Hematopoietic multipotent progenitor cell treated with erythropoietin and hydrocortisone succinate and interleukin-3 and kit ligand, for 15 days (in vitro differentiated cells): ENCODE data around the gene SRSF2.
A peak's percentile ranks its signal among the peaks of the same experiment; 100 is the strongest.
"Not testable (repeated sequence)": the region's sequence is repeated elsewhere in the genome, so short reads cannot be mapped to it uniquely, and the experiment has no call there.

ENCODE experiments used
- DNase-seq: peaks from one replicate; pipeline ENCODE4 v3.0.0-alpha.2; 2015; ENCODE audit warnings: low spot score

Gene SRSF2

DNA sequence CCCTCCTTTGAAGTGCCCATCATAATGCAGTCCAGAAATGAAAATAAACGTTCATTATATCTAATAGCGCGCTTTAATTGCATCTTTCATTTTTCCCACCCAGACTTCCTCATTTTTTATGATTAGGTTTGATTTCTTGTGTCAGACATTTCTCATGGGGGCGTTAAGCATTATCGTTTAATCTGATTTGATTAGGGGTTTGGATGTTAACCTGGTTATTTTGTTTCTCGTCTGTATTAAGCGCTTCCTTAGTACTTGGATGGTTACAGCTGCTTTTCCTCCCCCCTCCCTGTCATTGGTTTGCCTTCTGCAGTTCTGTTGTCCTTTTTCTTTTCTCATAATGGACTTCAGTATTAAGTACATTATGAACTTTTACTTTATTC, 1.3 kb upstream of the SRSF2 start:
- DNase-seq, result no peak

DNA sequence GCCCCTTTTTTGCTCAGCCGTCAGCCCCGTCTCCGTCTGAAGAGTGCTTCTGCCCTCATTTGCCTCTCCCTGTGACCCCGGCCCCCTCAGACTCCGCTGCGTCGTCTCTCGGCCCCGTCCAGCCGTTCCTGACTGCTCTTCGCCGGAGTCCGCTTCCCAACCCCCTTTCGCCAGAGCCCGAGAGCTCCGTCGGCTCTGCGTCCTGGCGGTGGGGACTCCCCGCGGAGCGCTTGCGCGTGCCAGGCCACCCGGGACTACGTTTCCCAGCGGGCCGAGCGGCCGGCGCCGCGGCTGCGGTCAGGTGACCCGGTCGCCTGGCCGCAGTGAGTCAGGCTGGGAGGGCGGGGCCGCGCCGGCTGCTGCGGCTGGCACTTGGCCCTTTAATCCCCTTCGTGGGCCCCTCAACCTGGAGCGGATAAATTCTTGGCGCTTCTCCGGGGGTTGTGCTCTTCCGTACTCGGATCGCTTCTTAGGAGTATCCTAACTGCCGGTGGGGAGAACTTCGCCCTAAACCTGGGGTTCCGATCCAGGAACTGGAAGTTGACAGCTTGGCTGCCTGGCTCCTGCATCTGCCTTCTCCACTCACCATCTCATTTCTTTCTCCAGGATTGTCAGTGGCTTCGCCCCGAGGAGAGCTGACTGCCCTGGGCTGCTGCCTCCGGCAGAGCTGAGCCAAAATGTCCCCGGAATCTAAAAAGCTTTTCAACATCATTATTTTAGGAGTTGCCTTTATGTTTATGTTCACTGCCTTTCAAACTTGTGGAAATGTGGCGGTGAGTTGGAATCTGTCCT, 741 bp upstream of the SRSF2 start, which contains the start of gene MFSD11:
MFSD11 (plus strand) TSS at position 444 of the 792 bp plus-strand sequence; CDS start at position 678, 234 bp downstream.
- DNase-seq, result peak; percentile 93

DNA sequence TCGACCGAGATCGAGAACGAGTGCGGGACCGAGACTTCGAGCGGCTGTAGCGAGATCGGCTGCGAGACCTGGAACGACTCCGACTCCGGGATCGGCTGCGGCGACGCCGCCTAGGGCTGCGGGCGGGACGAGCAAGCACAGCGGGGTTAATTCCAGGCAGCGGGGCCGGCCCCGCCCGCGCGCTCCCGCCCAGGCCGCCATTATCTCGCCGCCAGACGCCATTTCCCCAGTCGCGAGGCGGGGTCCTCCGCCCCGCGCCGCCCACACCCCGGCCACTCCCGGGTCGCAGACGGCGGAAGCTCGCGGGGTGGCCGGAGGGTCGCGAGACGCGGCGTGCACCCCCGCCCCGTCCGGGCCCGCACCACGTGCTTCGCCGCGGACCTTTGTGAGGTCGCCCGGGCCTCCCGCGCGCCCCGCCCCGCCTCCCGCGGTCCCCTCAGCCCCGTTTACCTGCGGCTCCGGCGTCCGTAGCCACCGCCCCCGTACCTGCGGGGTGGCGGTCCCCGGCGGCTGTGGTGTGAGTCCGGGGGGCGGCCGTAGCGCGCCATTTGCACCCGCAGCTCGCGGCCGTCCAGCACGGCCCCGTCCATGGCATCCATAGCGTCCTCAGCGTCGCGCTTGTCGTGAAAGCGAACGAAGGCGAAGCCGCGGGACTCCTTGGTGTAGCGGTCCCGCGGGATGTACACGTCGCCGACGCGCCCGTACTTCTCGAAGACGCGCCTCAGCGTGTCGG, 616 bp downstream of the SRSF2 start:
- peak; percentile 81 for DNase-seq

DNA sequence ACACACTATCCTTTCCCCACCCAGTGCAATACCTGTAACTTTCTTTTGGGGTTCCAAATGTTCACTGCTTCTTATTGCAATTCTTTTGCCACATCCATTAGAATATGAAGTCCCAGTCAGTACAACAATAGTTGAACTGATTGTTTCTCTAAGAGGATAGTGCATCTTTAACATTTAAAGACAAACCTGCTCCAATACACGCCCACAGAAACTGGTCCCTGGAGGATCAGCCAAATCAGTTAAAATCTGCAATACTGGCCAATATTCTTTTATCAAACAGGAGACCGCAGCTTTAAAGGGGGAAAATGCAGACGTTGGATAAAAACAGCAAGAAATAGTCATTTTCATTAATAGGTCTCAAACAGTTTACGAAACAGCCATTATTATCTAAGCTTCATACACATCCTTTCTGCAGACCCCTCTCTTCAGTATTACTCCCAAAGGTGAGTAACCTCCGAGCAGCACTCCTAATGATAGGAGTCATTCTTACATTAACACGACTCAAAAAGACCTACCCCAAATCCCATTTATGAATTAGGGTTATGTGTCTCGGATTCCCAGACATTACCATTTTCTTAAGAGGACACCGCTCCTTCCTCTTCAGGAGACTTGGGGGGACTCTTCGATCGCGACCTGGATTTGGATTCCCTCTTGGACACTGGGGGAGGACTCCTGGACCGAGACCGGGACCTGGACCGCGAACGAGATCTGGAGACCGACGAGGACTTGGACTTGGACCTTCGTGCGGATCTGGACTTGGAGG, 1.4 kb downstream of the SRSF2 start:
- no peak for DNase-seq

DNA sequence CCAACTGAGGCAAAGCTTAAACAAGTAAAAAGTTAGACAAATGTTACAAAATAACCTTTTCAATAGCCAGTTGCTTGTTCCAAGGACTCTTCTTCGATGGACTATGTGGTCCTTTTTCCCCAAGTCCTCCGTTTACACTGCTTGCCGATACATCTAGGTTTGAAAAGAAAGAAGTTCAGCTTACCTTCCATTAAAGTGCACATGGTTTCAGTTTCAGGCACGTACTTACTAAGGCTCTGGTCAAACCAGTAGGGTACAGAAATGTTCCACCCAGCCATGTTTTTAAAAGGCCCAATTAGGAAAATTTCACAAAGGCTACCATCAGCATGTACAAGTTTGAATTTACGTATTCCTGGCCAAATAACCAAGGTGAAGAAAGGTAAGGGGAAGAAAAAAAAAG, 2.1 kb downstream of the SRSF2 start:
- DNase-seq, result peak; percentile 49

DNA sequence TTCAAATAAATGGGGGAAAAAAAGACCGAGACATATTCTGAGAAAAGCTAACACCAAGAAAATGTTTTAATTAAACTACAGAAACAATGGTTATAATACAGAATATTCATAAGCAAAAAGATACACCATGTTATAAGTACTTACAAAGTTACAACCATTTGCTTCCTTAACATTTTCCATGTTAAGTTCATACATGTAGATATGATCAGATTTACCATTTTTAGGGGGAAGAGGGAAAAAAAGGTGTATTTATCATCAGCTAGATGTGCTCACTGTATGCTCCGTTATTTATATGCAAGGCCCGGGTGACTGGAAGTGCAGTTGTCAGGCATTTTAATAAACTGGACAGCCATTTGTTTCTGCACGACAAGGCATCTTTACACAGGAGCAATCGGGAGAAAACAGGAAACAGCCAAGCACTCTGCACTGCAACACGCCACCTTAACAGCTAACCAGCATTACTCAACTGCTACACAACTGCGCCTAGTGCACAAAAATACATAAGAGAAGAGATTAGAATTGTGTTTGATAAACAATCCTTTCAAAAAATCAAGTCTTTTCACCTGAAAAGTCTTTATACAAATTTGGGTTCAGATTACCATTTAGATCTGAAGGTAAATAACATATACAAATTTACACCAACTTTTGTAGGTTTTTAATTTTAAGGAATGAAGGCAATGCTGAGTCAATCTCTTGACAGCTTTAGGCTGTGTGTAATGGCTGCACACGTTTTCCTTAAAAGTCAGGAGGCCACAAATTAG, 2.9 kb downstream of the SRSF2 start:
- DNase-seq, result no peak

DNA sequence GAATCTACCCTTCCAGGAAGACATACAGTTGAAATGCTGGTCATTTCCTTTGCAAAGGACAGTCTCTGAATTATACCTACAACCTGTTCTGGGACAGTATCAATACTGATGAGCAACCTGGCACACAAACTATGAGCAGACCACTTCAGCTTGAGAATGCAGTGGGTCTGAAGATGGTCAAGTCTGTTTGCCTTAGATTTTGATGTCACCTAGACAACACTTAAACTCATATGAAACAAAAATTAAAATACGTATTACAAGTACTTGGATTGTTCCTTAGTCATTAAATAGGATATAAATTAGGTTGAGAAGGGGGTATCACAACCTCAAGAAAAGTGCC, 3.5 kb downstream of the SRSF2 start:
- DNase-seq, result no peak

DNA sequence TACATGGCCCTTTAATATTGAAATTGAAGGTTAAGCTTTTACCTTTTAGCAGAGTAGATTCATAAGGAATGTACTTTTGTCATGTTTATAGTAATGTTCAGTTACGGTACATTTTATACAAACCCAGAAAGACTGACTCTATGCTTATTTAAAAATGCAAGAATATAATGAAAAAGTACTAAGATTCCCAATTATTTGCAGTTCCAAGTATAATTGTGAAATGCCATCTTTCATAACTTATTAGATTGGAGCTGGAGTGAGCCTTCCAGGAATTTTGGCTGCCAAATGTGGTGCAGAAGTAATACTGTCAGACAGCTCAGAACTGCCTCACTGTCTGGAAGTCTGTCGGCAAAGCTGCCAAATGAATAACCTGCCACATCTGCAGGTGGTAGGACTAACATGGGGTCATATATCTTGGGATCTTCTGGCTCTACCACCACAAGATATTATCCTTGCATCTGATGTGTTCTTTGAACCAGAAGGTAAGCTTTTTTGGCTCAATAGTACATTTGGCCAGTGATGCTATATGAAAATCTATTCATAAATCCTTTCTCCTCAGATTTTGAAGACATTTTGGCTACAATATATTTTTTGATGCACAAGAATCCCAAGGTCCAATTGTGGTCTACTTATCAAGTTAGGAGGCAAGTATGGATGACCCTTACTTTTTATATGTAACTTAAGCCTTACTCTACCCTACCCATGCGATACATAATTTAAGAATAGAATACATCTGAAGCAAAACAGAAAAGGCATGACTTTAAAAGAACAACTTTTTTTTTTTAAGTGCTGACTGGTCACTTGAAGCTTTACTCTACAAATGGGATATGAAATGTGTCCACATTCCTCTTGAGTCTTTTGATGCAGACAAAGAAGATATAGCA, 4.2 kb downstream of the SRSF2 start:
- DNase-seq, result no peak

DNA sequence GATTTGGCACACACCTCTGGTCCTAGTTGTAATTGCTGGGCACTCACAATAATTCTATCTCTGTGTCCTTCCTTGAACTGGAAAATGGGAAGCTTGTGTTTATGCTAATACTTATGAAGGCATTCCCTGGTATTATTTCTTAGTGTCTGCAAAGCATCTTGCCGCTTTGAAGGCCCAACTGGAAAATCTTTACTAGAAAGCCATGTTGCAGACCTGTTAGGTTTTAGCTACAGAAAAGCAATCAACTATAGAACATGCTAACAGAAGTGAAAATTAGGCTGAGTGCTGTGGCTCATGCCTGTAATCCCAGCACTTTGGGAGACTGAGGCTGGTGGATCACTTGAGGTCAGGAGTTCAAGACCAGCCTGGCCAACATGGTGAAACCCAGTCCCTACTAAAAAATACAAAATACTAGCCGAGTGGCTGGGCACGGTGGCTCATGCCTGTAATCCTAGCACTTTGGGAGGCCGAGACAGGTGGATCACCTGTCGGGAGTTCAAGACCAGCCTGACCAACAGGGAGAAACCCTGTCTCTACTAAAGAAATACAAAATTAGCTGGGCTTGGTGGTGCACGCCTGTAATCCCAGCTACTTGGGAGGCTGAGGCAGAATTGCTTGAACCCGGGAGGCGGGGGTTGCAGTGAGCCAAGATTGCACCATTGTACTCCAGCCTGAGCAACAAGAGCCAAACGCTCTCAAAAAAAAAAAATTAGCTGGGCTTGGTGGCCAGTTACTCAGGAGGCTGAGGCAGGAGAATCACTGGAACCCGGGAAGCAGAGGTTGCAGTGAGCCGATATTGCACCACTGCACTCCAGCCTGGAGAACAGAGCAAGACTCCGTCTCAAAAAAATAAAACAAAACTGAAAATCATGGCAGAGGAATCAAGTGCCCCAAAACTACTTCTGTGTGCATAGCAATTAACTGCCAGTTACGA, 5.1 kb downstream of the SRSF2 start:
- DNase-seq, result not testable (repeated sequence)

DNA sequence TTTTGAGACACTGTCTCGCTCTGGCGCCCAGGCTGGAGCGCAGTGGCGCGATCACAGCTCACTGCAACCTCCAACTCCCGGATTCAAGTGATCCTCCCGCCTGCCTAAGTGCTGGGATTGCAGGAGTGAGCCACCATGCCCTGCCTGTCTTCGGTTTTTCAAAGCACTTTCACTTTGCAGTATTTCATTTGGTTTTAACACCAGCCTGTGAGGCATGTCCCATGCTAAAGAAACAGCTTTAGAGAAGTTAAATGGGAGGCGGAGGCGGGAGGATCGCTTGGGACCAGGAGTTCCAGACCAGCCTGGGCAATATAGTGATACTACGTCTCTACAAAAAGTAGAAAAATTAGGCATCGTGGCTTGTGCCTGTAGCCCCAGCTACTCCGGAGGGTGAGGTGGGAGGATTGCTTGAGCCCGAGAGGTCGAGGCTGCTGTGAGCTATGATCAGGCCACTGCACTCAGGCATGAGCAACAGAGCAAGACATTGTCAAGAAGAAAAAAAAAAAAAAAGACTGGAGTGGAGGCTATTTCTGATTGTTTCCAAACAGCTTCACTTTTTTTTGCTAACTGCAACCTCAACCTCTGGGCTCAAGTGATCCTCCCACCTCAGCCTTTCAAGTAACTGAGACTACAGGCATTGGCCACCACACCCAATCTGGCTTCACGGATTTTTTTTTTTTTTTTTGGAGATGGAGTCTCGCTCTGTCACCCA, 9.2 kb downstream of the SRSF2 start:
- no peak for DNase-seq

DNA sequence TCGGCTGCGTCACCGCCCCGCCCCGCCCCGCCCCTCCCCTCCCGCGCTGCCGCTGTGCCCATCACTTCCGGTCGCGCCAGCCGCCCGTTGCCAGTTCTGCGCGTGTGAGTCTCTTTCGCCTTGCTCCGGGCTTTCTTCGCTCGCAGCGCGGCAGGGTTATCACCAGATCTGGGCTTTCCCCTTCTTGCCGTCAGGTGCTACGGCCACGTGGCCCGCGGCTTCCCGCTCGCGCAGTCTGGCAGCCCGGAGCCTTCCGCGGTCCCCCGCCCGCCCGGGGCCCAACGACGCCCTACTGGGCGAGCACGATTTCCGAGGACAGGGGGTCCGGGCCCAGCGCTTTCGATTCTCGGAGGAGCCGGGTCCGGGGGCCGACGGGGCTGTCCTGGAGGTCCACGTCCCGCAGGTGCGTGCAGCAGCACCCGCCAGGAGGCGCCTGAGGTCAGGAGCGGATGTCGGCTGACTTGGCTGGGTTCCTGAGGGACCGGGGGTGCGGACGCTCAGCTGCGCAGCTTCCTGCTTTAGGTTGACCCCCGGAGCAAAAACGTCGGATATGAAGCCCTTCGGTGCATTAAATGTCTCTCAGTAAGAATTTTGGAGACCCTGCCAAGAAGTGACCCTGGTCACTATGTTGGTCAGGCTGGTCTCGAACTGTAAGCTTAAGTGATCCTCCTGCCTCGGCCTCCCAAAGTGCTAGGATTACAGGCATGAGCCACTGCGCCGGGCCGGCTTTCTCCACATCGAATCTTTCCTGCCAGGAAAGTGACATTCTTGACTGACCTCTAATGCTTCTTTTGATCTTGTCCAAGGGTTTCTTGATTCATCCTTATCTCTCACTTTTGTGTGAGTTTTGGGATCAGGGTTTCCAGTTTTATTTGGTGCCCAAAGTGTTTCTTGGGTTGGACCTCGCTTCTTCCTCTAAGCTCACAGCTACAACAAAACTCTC, 10.1 kb downstream of the SRSF2 start, which contains the start of gene METTL23:
METTL23 (plus strand) TSS at position 64 of the 943 bp plus-strand sequence. CDS start 2,872 bp downstream, outside the sequence.
- DNase-seq, result peak; percentile 73

DNA sequence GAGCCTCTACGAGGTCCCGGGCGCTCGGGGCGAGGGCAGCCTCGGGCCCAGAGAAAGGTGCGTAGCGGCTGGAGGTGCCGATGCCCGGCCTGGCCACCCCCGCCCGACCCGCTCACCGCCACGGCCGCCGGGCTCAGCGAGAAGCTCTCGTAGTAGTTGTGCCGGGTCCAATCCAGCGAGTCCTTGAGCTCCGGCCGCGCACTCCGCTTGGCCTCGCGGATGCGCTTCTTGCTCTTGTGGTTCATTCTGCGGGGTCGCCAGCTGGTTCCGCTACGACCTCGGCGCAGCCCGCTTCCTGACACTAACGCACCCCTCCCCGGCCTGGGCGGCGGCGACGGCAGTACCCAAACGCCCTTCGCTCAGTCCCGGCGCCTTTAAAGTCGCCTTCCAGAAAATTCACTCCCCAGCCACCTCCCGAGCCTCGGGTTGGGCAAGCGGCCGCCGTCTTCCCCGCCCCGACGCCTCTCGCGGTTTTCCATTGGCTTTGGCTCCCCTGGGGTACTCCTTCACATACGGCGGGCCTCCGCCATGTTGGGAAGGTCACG, 10.8 kb downstream of the SRSF2 start, which contains the start of gene JMJD6:
JMJD6 (minus strand) TSS at position 376 of the 545 bp plus-strand sequence; CDS start at position 245, 131 bp downstream.
- peak; percentile 94 for DNase-seq

DNA sequence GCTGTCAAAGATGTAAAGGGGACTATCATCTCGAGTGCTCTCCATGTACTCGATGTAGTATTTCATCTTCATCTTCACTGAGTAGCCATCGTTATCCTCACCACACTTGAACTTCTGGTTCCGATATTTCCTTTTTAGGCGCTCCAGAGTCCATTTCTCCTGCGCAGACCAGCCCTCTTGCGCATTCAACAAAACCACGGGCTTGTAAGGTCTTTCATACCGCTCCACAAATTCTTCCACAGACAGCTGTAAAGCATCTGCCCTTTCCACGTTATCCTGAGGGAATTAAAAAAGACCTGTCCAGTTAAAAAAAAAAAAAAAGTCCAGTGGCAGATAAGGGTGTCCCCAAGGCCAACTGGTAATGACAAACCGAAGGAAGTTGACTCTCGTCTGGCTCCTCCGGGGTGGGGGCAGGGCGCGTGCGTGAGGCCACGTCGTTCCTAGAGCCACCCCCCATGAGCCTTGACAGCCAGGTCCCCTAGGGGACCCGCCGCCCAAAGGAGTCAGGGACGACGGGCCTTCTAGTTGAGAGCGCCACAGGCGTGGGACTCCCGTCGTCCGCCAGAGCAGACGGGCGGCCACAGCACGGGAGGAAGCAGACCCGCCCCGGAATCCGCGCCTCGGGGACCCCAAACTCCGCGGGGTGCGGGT, 11.4 kb downstream of the SRSF2 start:
- DNase-seq, result peak; percentile 65

DNA sequence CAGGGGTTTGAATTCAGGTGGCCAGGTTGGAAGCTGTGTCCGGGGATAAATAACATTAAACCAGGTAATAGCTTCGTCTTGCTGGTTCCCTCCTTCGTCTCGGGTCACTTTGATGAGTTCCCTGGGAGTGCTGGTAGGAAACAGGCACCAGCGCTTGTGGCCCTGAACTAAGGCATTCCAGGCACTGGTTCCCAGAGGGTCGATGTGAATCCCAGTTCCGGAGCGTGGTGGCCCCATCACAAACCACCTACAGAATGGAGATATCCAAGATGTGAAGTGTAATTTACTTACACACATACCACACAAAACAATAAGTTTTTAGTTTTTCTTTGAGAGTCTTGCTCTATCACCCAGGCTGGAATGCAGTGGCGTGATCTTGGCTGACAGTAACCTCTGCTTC, 13.3 kb downstream of the SRSF2 start:
- no peak for DNase-seq

DNA sequence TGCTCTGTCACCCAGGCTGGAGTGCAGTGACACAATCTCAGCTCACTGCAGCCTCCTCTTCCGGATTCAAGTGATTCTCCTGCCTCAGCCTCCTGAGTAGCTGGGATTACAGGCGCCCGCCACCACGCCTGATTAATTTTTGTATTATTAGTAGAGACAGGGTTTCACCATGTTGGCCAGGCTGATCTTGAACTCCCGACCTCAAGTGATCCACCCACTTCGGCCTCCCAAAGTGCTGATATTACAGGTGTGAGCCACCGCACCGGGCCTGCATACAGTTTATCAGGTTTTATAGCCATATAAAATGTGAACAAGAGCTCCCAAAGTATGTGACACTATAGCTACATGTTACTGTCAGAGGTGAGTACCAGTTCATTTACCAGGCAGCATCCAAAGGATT, 14.2 kb downstream of the SRSF2 start:
- not testable (repeated sequence) for DNase-seq

DNA sequence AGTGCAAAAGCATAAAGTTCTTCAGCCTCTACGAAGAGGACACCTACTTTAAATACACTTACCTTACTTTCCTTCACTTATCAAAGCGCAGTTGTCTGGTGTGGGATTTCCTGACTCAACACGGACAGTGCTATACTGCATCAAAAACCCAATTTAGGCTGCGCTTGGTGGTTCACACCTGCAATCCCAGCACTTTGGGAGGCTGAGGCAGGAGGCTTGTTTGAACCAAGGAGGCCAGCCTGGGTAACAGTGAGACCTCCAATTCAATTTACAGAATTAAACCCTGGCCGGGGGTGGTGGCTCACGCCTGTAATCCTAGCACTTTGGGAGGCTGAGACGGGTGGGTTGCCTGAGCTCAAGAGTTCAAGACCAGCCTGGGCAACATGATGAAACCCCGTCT, 14.9 kb downstream of the SRSF2 start:
- DNase-seq, result no peak

DNA sequence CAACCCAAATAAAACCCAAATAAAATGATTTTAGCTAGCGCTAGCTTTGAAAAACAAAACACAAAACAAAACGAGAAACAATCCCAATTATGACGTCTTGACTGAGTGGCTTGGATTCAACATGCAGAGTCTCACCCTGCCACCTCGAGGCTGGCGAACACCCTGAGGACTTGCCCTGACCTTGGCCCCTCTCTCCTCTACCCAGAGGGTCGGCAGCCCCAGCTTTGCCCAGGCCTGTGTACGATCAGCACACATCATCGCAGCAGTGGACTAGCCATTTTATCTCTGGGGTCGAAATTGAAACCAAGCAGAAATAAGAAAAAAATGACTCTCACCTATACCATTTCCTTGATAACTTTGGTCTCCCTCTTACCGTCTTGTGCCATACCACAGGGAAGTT, 15.7 kb downstream of the SRSF2 start:
- no peak for DNase-seq
